Measurements from ENCODE around the gene SPSB2.
"Not testable (repeated sequence)": the region's sequence is repeated elsewhere in the genome, so short reads cannot be mapped to it uniquely, and the experiment has no call there.

SPSB2 gene

DNA sequence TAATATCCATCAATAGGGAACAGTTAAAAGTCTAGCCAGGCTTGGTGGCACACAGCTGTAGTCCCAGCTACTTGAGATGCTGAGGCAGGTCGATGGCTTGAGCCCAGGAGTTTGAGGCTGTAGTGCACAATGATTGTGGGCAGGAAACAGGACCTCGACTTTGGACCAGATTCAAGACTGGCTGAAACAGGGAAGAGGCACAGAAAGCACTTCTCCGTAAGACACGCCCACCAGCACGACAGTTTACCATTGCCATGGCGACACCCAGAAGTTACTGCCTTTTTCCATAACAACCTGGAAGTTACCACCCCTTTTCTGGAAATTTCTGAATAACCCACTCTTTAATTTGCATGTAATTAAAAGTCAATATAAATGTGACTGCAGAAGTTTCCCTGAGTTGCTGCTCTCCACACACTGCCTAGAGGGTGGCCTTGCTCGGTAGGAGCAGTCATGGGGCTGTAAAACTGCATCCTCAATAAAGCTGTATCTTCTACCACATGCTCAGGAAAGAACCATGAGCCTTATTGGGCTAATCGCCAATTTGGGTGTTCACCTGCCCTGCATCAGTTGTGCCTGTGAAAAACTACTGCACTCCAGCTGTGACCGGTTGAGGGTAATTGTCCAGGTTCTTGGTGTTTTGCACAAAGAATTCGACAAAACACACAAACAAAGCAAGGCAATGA is 26.9 kb upstream of the SPSB2 start:
- peak in 1 of 2 experiments; percentile 32 for DNase-seq

DNA sequence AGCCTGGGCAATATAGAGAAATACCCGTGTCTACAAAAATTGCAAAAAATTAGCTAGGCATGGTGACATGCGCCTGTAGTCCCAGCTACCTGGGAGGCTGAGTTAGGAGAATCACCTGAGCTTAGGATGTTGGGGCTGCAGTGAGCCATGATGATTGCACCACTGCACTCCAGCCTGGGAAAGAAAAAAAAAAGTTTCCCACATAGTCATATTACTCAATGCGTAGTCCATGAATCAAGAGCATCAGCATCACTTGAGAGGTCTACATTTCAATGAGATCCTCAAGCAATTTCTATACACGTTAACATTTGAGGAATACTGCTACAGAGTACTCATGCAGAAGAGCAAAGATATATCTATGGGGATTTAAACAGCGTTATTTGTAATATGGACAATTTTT is 26.3 kb upstream of the SPSB2 start:
- DNase-seq: no peak

DNA sequence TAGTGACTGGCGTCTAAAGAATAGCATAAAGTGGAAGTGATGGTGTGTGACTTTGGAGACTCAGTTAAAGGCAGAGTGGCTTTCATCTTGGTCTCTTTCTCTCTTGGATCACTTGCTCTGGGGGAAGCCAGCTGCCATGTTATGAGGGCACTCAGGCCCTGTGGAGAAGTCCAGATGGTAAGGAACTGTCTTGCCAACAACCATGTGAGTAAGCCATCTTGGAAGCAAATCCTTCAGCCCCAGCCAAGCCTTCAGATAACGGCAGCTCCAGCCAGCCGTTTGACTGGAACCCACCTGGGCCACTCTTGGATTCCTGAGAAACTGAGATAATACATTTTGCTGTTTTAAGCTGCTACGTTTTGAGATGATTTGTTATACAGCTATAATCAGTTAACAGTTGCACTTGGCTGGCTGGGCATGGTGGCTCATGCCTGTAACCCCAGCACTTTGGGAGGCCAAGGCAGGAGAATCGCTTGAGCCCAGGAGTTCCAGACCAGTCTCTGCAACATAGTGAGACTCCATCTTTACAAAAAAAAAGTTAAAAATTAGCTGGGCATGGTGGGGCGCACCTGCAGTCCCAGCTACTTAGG is 23.8 kb upstream of the SPSB2 start:
- DNase-seq: no peak

DNA sequence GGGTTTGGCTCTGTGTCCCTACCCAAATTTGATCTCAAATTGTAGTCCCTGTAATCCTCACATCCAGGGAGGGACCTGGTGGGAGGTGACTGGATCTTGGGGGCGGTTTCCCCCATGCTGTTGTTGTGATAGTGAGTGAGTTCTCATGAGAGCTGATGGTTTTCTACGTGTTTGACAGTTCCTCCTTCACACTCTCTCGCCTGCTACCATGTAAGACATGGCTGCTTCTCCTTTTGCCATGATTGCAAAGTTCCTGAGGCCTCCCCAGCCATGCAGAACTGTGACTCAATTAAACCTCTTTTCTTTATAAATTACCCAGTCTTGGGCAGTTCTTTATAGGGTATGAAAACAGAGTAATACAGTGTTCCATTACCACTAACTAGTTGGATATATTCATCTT is 21.2 kb upstream of the SPSB2 start:
- DNase-seq: no peak

DNA sequence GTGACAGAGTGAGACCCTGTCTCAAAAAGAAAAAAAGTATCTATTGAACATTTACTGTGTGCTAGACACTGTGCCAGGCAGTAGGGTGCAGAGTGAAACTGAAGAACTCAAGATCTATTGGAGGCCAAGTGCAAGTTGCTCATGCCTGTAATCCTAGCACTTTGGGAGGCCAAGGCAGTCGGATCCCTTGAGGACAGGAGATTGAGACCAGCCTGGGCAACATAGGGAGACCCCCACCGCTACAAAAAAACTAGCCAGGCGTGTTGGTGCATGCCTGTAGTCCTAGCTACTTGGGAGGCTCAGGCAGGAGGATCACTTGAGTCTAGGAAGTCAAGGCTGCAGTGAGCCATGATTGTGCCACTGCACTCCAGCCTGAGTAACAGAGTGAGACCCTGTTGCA is 19.6 kb upstream of the SPSB2 start:
- DNase-seq: not testable (repeated sequence)

DNA sequence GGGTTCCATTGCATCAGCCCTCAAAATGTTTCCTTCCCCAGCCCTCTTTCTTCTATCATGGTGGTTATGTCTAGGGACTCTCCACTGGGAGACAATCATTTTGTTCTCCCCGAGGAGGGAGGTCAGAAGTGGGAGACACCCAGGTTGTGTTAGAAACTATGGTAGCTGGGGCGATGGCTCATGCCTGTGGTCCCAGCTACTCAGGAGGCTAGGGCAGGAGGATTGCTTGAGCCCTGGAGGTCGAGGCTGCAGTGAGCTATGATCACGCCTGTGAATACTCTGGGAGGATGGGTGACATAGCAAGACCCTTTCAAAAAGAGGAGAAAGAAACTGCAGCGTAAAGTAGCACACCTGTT is 18.5 kb upstream of the SPSB2 start:
- DNase-seq: peak; percentile 30 to 38

DNA sequence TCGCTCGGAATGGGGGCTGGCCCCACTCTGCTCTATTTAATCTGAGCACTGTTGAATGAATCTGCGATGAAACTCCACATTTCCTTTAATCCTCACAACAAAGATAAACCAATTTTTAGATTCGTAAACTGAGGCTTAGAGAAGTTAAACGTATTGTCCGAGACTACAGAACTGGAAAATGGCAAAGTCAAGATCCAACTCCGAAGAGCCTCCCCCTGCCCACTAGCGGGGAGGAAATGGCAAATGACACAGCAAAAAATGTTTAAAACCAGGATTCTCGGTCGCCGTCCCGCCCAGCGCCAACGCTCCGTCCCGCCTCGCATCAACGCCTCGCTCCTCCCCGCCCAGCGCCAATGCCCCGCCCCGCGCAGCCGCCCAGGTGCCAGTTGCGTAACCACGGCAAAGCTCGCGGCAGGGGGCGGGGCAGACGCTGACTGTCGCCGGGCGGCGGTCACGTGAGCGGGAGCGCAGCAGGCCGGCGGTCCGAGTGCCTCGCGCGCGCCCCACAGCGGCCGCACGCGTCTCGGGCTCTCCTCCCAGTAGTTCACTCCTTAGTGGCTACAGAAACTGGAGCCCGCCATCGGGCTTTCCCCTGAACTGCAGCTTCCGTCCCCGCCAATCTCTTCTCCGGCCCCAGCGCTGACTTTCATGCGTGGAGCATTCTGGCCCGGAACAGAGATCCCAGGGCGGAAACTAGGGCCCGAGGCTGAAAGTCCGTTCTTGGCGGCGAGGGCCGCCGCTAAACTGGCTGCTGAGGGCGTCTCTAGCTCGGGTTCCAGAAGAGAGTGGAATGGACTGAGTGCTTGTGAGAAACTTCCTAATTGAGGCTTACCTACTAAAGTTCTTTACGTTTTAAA is 17.9 kb upstream of the SPSB2 start:
- peak; percentile 100 for DNase-seq

DNA sequence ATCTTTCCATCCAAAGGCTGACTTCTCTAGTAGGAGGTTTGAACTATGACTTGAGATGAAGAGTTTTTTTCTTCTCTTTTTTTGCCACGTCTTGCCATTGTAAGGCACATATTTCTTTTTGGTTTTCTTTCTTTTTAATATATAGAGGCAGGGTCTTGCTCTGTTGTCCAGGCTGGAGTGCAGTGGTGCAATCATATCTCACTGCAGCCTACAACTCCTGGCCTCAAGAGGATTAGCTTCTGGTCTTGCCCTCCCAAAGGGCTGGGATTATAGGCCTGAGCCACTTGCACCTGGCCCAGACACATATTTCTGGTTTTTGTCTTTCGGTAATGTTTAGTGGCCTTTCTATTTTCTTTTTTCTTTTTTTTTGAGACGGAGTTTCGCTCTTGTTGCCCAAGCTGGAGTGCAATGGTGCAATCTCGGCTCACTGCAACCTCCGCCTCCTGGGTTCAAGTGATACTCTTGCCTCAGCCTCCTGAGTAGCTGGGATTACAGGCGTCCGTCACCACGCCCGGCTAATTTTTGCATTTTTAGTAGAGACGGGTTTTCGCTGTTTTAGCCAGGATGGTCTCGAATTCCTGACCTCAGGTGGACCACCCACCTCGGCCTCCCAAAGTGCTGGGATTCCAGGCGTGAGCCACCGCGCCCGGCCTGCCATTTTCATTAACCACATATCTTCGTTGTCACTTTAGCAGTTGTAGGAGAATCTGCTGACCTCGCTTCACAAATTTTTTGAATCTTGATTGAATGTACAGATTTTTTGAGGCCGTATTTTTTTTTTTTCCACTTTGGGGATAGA is 16.9 kb upstream of the SPSB2 start:
- not testable (repeated sequence) for DNase-seq

DNA sequence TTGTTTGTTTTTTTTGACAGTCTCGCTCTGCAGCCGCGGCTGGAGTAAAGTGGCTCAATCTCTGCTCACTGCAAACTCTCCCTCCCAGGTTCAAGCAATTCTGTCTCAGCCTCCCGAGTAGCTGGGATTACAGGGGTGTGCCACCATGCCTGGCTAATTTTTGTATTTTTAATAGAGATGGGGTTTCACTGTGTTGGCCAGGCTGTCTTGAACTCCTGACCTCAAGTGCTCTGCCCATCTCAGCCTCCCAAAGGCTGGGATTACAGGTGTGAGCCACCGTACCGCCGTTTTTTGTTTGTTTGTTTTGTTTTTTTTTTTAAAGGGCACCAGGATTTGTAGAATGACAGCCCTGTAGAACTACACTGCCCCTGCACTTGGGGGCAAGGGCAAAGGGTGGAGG is 15.7 kb upstream of the SPSB2 start:
- not testable (repeated sequence) for DNase-seq

DNA sequence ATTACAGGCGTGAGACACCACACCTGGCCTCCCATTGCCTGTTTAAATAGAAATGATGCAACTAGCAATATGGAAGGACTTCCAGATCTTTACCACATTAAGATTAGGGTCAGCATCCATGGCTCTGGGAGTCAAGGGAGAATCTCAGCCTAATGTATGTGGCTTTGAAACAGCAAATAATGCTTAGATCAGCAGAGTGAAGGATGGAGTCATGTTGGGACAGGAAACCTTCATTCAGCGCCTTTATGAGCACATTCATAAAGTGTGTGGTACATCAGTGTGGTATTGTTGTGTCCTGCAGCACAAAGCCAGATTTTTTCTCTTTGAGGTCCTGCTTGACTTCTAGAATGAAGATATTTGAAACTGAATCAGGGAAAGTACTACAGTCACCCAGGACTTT is 15.3 kb upstream of the SPSB2 start:
- no peak for DNase-seq

DNA sequence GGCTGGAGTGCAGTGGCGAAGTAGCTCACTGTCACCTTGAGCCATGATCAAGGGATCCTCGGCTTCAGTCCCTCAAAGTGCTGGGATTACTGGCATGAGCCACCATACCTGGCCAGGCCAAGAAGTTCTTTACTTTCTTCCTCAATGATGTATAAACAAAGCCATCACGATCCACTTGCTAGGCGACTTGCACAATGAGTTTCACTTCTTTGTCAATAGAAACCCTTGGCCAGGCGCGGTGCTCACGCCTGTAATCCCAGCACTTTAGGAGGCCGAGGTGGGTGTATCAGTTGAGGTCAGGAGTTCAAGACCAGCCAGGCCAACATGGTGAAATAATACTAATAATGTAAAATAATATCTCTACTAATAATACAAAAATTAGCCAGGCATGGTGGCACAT is 14.4 kb upstream of the SPSB2 start:
- DNase-seq: no peak

DNA sequence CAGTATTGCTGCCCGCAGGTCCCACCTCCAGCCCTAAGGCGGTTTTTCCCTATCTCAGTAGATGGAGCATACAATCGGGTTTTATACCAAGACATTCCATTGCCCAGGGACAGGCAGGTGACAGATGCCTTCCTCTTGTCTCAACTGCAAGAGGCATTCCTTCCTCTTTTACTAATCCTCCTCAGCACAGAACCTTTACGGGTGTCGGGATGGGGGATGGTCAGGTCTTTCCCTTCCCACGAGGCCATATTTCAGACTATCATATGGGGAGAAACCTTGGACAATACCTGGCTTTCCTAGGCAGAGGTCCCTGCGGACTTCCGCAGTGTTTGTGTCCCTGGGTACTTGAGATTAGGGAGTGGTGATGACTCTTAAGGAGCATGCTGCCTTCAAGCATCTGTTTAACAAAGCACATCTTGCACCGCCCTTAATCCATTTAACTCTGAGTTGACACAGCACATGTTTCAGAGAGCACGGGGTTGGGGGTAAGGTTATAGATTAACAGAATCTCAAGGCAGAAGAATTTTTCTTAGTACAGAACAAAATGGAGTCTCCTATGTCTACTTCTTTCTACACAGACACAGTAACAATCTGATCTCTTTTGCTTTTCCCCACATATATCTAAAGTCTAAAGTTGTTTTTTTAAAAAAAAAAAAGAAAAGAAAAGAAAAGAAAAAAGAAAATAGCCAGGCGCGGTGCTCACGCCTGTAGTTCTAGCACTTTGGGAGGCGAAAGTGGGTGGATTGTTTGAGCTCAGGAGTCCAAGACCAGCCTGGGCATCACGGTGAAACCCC is 13.3 kb upstream of the SPSB2 start:
- not testable (repeated sequence) for DNase-seq

DNA sequence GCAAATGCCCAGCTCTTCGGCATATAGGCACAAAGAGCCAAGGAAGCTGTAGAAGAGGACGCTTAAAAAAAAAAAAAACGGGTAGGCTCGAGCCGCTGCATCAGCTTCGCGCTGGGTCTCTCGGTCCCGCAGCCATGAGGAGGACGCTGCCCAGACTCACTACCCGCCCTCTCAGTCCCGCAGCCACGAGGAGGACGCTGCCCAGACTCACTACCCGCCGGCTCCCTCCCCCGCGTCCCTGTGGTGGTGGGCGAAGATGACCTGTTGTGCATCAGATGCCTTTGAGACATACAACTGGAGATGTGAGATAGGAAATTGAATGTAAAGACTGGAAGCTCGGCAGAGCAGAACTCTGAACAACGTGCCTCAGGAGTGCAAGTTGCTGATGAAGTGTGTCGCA is 11.4 kb upstream of the SPSB2 start:
- DNase-seq: no peak

DNA sequence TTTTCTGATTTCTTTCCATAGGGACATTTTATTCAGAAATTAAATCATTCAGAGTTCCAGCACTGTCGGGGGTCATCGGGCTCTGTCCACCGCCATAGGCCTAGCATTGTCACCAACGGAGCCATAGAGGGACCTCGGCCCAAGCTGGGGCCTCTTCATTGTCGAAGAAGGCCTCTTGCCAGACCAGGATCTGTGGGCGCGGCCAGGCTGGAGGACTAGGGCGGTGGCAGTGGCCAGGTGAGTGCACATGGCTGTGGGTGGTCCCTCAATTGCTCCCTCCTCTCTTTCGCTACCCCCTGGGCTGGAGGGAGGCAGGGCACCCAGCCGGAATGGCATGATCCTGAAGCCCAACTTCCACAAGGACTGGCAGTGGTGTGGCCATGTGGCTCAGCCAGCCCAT is 10.6 kb upstream of the SPSB2 start:
- DNase-seq: no peak

DNA sequence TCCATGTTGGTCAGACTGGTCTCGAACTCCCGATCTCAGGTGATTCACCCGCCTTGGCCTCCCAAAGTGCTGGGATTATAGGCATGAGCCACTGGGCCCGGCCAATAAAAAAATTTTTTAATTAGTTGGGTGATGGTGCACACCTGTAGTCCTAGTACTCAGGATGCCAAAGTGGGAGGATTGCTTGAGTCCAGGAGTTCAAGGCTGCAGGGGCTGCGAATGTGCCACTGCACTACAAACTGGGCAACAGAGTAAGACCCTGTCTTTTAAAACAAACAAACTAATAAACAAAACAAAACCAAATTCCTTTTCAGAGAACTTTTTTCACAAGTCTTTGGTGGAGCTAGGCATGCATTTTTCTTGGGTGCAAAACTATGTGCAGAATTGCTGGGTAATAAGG is 10.1 kb upstream of the SPSB2 start:
- no peak for DNase-seq

DNA sequence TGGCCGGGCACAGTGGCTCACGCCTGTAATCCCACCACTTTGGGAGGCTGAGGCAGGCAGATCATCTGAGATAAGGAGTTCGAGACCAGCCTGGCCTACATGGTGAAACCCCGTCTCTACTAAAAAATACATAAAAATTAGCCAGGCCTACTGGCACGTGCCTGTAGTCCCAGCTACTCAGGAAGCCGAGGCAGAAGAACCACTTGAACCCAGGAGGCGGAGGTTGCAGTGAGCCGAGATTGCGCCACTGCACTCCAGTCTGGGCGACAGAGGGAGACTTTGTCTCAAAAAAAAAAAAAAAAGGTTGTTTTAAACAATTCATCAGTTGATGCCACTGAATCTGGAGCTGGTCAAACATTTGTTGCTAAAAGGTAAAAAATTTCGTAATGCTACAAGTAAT is 6.7 kb upstream of the SPSB2 start:
- not testable (repeated sequence) for DNase-seq

DNA sequence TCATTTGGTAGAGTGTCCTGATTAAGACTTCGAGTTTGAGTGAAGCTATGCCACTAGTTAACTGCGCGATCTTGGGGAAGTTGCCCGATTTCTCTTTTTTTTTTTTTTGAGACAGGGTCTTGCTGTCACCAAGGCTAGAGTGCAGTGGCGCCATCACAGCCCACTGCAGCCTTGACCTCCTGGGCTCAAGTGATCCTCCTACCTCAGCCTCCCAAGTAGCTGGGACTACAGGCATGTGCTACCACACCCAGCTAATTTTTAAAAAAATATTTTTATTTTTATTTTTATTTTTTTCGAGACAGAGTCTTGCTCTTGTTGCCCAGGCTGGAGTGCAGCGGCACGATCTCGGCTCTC is 889 bp upstream of the SPSB2 start:
- DNase-seq: not testable (repeated sequence)

DNA sequence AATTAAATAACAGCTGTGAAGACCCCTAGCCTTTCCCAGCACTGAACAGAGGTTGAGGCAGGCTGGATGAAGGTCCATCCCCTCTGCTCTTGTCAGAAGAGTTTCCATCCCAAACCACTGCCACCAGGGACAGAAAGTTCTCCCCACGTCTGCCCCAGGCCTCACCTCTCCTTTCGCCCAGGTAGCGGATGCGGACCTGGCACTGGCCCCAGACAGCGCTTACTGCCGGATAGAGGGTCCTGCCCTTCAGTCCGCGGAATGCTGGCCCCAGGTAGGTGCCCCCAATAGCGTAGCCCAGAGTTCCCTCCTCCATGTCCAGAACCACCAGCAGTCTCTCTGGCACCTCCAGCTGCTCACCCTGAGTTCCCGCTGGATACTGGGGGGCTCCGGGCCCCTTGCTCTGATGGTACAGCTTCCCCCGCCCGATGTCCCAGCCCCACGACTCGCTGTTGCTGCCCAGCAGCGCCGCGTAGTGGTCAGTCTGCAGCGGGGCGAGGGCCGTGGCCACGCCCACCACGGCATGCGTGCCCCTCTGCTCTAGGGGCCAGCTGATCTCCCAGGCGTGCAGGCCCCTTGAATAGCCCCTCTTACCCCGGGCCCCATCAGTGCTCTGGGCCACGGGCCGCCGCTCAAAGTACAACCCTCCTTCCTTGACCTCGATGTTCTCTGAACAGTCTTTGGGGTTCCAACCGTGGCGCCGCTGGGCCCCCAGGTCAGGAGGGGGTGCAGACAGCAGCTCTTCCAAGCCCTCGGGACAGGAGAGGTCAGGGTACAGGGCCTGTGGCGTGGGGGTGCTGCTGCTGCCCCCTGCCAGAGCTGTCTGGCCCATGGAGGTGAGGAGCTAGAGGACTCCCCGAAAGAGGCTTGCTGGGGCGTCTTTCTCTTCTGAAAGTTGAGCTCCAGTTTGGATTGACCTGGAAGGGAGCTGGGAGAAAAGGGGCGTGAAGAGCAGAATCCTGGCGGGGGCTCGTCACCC is 742 bp downstream of the SPSB2 start:
- DNase-seq: peak; percentile 88 to 91

DNA sequence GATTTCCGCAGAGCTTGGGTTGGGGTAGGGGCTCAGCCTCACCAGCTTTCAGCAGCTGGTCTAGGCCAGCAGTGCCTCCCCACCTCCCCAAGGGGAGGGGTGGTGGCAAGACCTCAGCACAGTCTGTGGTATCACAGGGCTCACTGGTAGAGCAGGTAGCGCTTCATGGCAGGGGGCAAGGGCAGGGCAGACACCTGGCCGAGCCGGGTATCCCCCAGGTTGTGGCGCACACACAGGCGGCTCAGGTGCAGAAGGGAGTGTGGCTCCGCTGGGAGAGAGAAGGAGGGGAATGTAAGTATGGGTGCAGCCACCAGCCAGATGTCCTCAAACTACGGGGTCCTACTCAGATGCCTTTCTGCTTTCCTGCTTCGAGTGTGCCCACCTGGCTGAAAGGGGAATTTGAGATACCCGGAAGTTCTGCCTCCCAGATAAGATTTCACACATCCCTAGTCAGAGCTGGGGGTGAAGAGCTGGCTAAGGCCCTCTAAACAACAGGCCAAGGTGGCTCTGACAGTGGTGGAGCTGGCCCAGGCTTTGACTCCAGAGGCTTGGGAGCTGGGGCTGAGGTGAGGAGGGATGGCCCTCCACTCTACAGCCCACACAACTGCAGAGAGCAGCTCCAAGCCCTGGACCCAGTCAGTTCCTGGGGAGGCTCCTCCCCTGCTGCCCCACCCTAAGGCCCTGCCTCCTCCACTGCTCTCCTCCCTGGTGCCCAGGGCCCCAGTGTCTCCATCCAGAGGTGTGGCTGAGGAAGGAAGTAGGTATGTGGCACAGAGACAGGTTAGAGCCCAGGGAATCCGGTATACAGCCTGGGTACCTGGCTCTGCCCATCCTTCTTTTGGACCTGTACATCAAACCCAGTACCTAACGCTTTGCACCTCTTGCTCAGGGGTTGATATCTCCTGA is 1.8 kb downstream of the SPSB2 start:
- DNase-seq: peak; percentile 62 to 73

DNA sequence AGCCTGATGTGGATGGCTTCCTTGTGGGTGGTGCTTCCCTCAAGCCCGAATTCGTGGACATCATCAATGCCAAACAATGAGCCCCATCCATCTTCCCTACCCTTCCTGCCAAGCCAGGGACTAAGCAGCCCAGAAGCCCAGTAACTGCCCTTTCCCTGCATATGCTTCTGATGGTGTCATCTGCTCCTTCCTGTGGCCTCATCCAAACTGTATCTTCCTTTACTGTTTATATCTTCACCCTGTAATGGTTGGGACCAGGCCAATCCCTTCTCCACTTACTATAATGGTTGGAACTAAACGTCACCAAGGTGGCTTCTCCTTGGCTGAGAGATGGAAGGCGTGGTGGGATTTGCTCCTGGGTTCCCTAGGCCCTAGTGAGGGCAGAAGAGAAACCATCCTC is 2.8 kb downstream of the SPSB2 start:
- not testable (repeated sequence) for DNase-seq

Measured in activated CD4-positive, alpha-beta T cell treated with anti-CD3 and anti-CD28 coated beads, Interleukin-2, amount 50 U/mL, for 48 hours (primary cell).